OCI-LY7 (cell line): ENCODE results near the gene EPS15. TPM values are rescaled to one million over a fixed set of nuclear protein-coding genes. Genes with fewer than 3 reads are reported as not detected.

ENCODE experiments used
- BruUV-seq: library from RNA; stranded (reverse); fragments of 400-500 nt; replicated peaks from 2 replicates; lab custom pipeline; 2021; lab: Mats Ljungman, UMichigan
- CTCF ChIA-PET: fragments of 300-600 bp; sonication (Branson Sonifier 250); formaldehyde crosslinking; loops from one replicate; lab custom pipeline; 2022; ENCODE audit warnings: antibody characterized with exemption; ENCODE audit not compliant: unreplicated experiment; lab: Charles Lee
- POLR2A ChIA-PET: fragments of 300-600 bp; sonication (Branson Sonifier 250); formaldehyde crosslinking; loops from one replicate; lab custom pipeline; 2022; ENCODE audit warnings: antibody characterized with exemption; lab: Charles Lee
- DNase-seq: peaks from one replicate; pipeline ENCODE4 v3.0.0-alpha.2; 2015; ENCODE audit warnings: low spot score
- H2AFZ ChIP-seq: fragments of 200-600 bp; sonication (generic), shearing (Covaris generic); 2 replicates; pipeline ENCODE4 v1.6.1; 2014; ENCODE audit warnings: mild to moderate bottlenecking, antibody characterized with exemption, low read length, moderate library complexity
- H3K27ac ChIP-seq: fragments of 200-600 bp; sonication (generic); 2 replicates; pipeline ENCODE4 v1.5.1; 2014; ENCODE audit warnings: mixed run types, low read depth, mild to moderate bottlenecking, moderate library complexity, low read length, inconsistent platforms; ENCODE audit not compliant: poor library complexity, severe bottlenecking
- H3K36me3 ChIP-seq: fragments of 200-600 bp; sonication (generic); 2 replicates; pipeline ENCODE4 v1.6.1; 2014; ENCODE audit warnings: mild to moderate bottlenecking, antibody characterized with exemption, low read length, moderate library complexity, mixed read lengths; ENCODE audit not compliant: insufficient read depth
- H3K4me1 ChIP-seq: fragments of 200-600 bp; sonication (generic); 2 replicates; pipeline ENCODE4 v1.5.1; 2014; ENCODE audit warnings: mild to moderate bottlenecking, low read length; ENCODE audit not compliant: insufficient read depth, poor library complexity, severe bottlenecking
- H3K4me2 ChIP-seq: fragments of 200-600 bp; sonication (generic); 2 replicates; pipeline ENCODE4 v1.6.1; 2014; ENCODE audit warnings: mild to moderate bottlenecking, low read length
- H3K4me3 ChIP-seq: fragments of 200-600 bp; sonication (generic); 2 replicates; pipeline ENCODE4 v1.5.1; 2014; ENCODE audit warnings: mild to moderate bottlenecking, low read depth, low read length; ENCODE audit not compliant: poor library complexity, severe bottlenecking
- H3K79me2 ChIP-seq: fragments of 200-600 bp; sonication (generic); 2 replicates; pipeline ENCODE4 v1.6.1; 2016; ENCODE audit warnings: low read depth, mild to moderate bottlenecking, low read length, moderate library complexity, mixed read lengths; ENCODE audit not compliant: insufficient read depth
- H3K9me2 ChIP-seq: fragments of 200-600 bp; sonication (generic); 2 replicates; pipeline ENCODE4 v1.6.1; 2016; ENCODE audit warnings: mild to moderate bottlenecking, low read length, mixed read lengths; ENCODE audit not compliant: insufficient read depth
- H3K9me3 ChIP-seq: fragments of 200-600 bp; sonication (generic); 2 replicates; pipeline ENCODE4 v1.6.1; 2014; ENCODE audit warnings: mild to moderate bottlenecking, mixed run types, low read length, mixed read lengths
- H4K20me1 ChIP-seq: fragments of 200-600 bp; sonication (generic); 2 replicates; pipeline ENCODE4 v1.6.1; 2014; ENCODE audit warnings: mild to moderate bottlenecking, antibody characterized with exemption, low read length, moderate library complexity, mixed read lengths; ENCODE audit not compliant: insufficient read depth
- EZH2phosphoT487 ChIP-seq: fragments of 200-600 bp; sonication (generic); IDR thresholded peaks from 2 replicates; pipeline ENCODE4 v1.6.1; 2018; ENCODE audit warnings: low read depth, borderline replicate concordance, mild to moderate bottlenecking, mixed run types, antibody characterized with exemption, low read length, moderate library complexity, mixed read lengths
- intact Hi-C: fragments of 100-400 bp; cut with micrococcal nuclease; formaldehyde crosslinking; loops from one replicate; pipeline ENCODE4 v1.10.0; 2022; ENCODE audit not compliant: unreplicated experiment
- total RNA-seq, 2 experiments: library from RNA; depleted of rRNA in 1 of 2; stranded (reverse); fragments of >200 nt in 1 of 2; shearing (Covaris generic) in 1 of 2; gene quantifications; 2 replicates each; pipeline ENCODE4 v1.2.3, GENCODE V29; 2014 to 2022
- TF ChIP-seq, protein P1 (sequence below): fragments of 200-600 bp; sonication (generic); conservative IDR thresholded peaks from 2 replicates; pipeline ENCODE4 v1.5.1; 2014; ENCODE audit warnings: mild to moderate bottlenecking, antibody characterized with exemption, low read length, moderate library complexity, mixed read lengths

The EPS15 gene
- total RNA-seq, 2 experiments from 2014 or later: 23.8 to 73.2 TPM

DNA sequence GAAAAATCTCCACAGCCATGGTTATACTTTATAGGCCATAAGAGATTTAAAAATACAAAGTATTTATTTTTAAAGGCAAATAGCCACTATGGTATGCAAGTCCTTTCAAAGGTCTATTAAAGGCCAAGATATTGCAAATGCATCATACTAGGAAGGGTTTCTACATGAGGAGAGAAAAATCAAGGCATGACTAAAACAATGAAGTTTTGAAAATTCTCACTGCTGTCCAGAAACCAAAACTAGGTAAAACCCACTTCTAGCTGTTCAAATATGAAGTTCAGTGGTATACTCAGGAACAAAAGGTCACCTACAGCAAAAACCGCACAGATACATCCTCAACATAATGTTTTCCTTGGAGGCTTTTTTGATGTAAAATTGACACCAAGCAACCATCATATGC lies 75.0 kb downstream of the EPS15 start:
- POLR2A ChIA-PET: interaction anchor here (0.6 to 1.8 kb wide), 7 partner anchors 9 to 1314 kb away, joined by 3 to 9 read pairs (median 4); no protein-coding TSS in a partner anchor

DNA sequence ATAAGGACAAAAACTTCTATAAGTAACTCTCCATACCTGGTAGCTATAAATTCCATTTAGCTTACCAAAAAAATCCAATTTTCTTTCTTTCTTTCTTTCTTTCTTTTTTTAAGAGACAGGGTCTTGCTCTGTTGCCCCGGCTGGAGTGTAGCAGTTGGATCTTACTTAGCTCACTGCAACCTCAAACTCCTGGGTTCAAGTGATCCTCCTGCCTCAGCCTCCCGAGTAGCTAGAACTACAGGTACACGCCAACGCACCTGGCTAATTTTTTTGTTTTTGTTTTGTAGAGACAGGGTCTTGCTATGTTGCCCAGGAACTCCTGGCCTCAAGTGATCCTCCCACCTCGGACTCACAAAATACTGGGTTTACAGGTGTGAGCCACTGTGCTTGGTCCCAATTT lies 75.5 kb downstream of the EPS15 start:
- H3K4me1 ChIP-seq: no peaks in the 10 kb centered on the region
- H3K9me3 ChIP-seq: no peaks in the 10 kb centered on the region
- H3K36me3 ChIP-seq: peaks cover 59% of the 10 kb centered on the region
- H3K79me2 ChIP-seq: no peaks in the 10 kb centered on the region
- intact Hi-C loops: loop anchor here (5.0 kb wide), 1 partner anchor 41 kb away; no protein-coding TSS in a partner anchor
- BruUV-seq: no TSS peak
- no peak for DNase-seq
- no peaks in the 10 kb centered on the region for H4K20me1 ChIP-seq
- H2AFZ ChIP-seq: no peak overlapping the region
- no peaks in the 10 kb centered on the region for H3K9me2 ChIP-seq
- H3K27ac ChIP-seq: no peak overlapping the region
- H3K4me2 ChIP-seq: no peak overlapping the region
- H3K4me3 ChIP-seq: no peak overlapping the region
- TF ChIP-seq EZH2phosphoT487: no peak
- TF ChIP-seq, protein P1, sequence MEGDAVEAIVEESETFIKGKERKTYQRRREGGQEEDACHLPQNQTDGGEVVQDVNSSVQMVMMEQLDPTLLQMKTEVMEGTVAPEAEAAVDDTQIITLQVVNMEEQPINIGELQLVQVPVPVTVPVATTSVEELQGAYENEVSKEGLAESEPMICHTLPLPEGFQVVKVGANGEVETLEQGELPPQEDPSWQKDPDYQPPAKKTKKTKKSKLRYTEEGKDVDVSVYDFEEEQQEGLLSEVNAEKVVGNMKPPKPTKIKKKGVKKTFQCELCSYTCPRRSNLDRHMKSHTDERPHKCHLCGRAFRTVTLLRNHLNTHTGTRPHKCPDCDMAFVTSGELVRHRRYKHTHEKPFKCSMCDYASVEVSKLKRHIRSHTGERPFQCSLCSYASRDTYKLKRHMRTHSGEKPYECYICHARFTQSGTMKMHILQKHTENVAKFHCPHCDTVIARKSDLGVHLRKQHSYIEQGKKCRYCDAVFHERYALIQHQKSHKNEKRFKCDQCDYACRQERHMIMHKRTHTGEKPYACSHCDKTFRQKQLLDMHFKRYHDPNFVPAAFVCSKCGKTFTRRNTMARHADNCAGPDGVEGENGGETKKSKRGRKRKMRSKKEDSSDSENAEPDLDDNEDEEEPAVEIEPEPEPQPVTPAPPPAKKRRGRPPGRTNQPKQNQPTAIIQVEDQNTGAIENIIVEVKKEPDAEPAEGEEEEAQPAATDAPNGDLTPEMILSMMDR: no peak
- POLR2A ChIA-PET: interaction anchor here (0.7 to 1.7 kb wide), 4 partner anchors 8 to 444 kb away, joined by 3 to 9 read pairs (median 5); no protein-coding TSS in a partner anchor
- CTCF ChIA-PET: no interaction called here

More for the DNA sequence above, 75.0 kb downstream of the EPS15 start:
- no peak for DNase-seq
- H2AFZ ChIP-seq: no peak overlapping the region
- TF ChIP-seq, protein P1: no peak
- TF ChIP-seq EZH2phosphoT487: no peak
- H3K36me3 ChIP-seq: peaks cover 54% of the 10 kb centered on the region
- H3K4me3 ChIP-seq: no peak overlapping the region
- no peaks in the 10 kb centered on the region for H3K9me3 ChIP-seq
- H3K27ac ChIP-seq: no peak overlapping the region
- no peaks in the 10 kb centered on the region for H4K20me1 ChIP-seq
- no peak overlapping the region for H3K4me2 ChIP-seq
- BruUV-seq: no TSS peak
- intact Hi-C loops: loop anchor here (5.0 kb wide), 1 partner anchor 42 kb away; no protein-coding TSS in a partner anchor
- CTCF ChIA-PET: no interaction called here
- no peaks in the 10 kb centered on the region for H3K79me2 ChIP-seq
- no peaks in the 10 kb centered on the region for H3K4me1 ChIP-seq
- no peaks in the 10 kb centered on the region for H3K9me2 ChIP-seq

DNA sequence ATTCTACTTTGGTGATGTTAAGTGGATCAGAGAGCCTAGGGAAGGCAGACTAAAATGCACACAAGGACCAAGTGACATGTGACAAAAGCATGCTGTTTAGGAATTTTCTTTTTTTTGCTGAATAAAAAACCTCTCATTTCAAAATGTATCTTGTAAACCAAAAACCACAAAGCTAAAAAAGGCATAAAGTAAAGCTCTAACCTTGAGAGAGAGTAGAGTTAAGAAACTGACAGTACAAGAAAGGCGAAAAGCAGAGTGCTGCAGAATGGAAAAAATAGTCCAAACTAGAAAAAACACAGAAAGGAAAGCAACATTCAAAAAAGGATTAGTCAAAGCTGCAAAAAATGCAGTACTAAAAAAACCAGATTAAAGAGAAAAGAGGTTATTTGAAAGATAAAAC lies 76.5 kb downstream of the EPS15 start:
- no peaks in the 10 kb centered on the region for H3K9me2 ChIP-seq
- intact Hi-C loops: loop anchor here (5.0 kb wide), 1 partner anchor 40 kb away; no protein-coding TSS in a partner anchor
- H2AFZ ChIP-seq: no peak overlapping the region
- BruUV-seq: no TSS peak
- TF ChIP-seq, protein P1: no peak
- no peak for TF ChIP-seq EZH2phosphoT487
- no peak overlapping the region for H3K4me2 ChIP-seq
- no peak overlapping the region for H3K4me3 ChIP-seq
- no peak overlapping the region for H3K27ac ChIP-seq
- ChIA-PET CTCF (no interaction called here), POLR2A (interaction anchor here (0.9 to 1.0 kb wide), 2 partner anchors 9 to 13 kb away, joined by 3 to 4 read pairs; no protein-coding TSS in a partner anchor)
- H3K36me3 ChIP-seq: peaks cover 60% of the 10 kb centered on the region
- H3K79me2 ChIP-seq: no peaks in the 10 kb centered on the region
- no peaks in the 10 kb centered on the region for H4K20me1 ChIP-seq
- DNase-seq: no peak
- H3K9me3 ChIP-seq: no peaks in the 10 kb centered on the region
- H3K4me1 ChIP-seq: no peaks in the 10 kb centered on the region
